ENCODE results near the gene STAB2. TPM values are rescaled to one million over a fixed set of nuclear protein-coding genes. Genes with fewer than 3 reads are reported as not detected.

The STAB2 gene
- total RNA-seq, 1 donor, result not detected

- Histone ChIP-seq H3K4me1 (ENCODE audit: insufficient read depth, low read length) (no peaks in the 10 kb centered on the region), H3K79me2 (ENCODE audit: insufficient read depth, low read length) (no peaks in the 10 kb centered on the region), H3K27me3 (ENCODE audit: insufficient read depth, low read length) (no peaks in the 10 kb centered on the region), H3K9me3 (ENCODE audit: low read depth, low read length) (no peaks in the 10 kb centered on the region), H2AFZ (ENCODE audit: low read length) (no peak overlapping the region), H3K4me3 (ENCODE audit: insufficient read depth, low read length) (no peak overlapping the region), H4K20me1 (ENCODE audit: insufficient read depth, low read length) (no peaks in the 10 kb centered on the region), H3K36me3 (ENCODE audit: insufficient read depth, low read length) (peaks cover 12% of the 10 kb centered on the region), H3K4me2 (ENCODE audit: insufficient read depth, low read length) (no peak overlapping the region), H3K27ac (ENCODE audit: low read depth, low read length) (no peak overlapping the region)
- DNase-seq (ENCODE audit: insufficient read length, low spot score, missing footprints), result no peak
- TF ChIP-seq CTCF (IDR thresholded peaks at IDR 0.05; ENCODE audit: extremely low read depth, low read depth, low read length), result no peak
Observed at GRCh38 chr12:103765322-103765721, 178.2 kb downstream of the STAB2 start.

- H3K79me2 ChIP-seq (ENCODE audit: insufficient read depth, low read length), result no peaks in the 10 kb centered on the region
- H4K20me1 ChIP-seq (ENCODE audit: insufficient read depth, low read length), result no peaks in the 10 kb centered on the region
- no peaks in the 10 kb centered on the region for H3K9me3 ChIP-seq (ENCODE audit: low read depth, low read length)
- no peak overlapping the region for H2AFZ ChIP-seq (ENCODE audit: low read length)
- no peak for TF ChIP-seq CTCF (IDR thresholded peaks at IDR 0.05; ENCODE audit: extremely low read depth, low read depth, low read length)
- no peak overlapping the region for H3K4me2 ChIP-seq (ENCODE audit: insufficient read depth, low read length)
- no peaks in the 10 kb centered on the region for H3K27me3 ChIP-seq (ENCODE audit: insufficient read depth, low read length)
- no peaks in the 10 kb centered on the region for H3K4me1 ChIP-seq (ENCODE audit: insufficient read depth, low read length)
- H3K36me3 ChIP-seq (ENCODE audit: insufficient read depth, low read length), result peaks cover 12% of the 10 kb centered on the region
- DNase-seq (ENCODE audit: insufficient read length, low spot score, missing footprints), result no peak
- H3K4me3 ChIP-seq (ENCODE audit: insufficient read depth, low read length), result no peak overlapping the region
- H3K27ac ChIP-seq (ENCODE audit: low read depth, low read length), result no peak overlapping the region
Observed at GRCh38 chr12:103766028-103766427, 179.0 kb downstream of the STAB2 start.

GRCh38 chr12:103768467-103769123 is 181.5 kb downstream of the STAB2 start:
- no peak for DNase-seq (ENCODE audit: insufficient read length, low spot score, missing footprints)
- no peaks in the 10 kb centered on the region for H3K79me2 ChIP-seq (ENCODE audit: insufficient read depth, low read length)
- H3K36me3 ChIP-seq (ENCODE audit: insufficient read depth, low read length), result peaks cover 12% of the 10 kb centered on the region
- no peak overlapping the region for H3K27ac ChIP-seq (ENCODE audit: low read depth, low read length)
- no peak overlapping the region for H3K4me3 ChIP-seq (ENCODE audit: insufficient read depth, low read length)
- H3K27me3 ChIP-seq (ENCODE audit: insufficient read depth, low read length), result no peaks in the 10 kb centered on the region
- H4K20me1 ChIP-seq (ENCODE audit: insufficient read depth, low read length), result no peaks in the 10 kb centered on the region
- no peaks in the 10 kb centered on the region for H3K4me1 ChIP-seq (ENCODE audit: insufficient read depth, low read length)
- H3K9me3 ChIP-seq (ENCODE audit: low read depth, low read length), result no peaks in the 10 kb centered on the region
- no peak overlapping the region for H2AFZ ChIP-seq (ENCODE audit: low read length)
- no peak overlapping the region for H3K4me2 ChIP-seq (ENCODE audit: insufficient read depth, low read length)
- TF ChIP-seq CTCF (IDR thresholded peaks at IDR 0.05; ENCODE audit: extremely low read depth, low read depth, low read length), result peak; percentile 5

GRCh38 chr12:103769240-103769945 is 182.3 kb downstream of the STAB2 start:
- Histone ChIP-seq H3K9me3 (ENCODE audit: low read depth, low read length) (no peaks in the 10 kb centered on the region), H4K20me1 (ENCODE audit: insufficient read depth, low read length) (no peaks in the 10 kb centered on the region), H3K4me1 (ENCODE audit: insufficient read depth, low read length) (no peaks in the 10 kb centered on the region), H3K27me3 (ENCODE audit: insufficient read depth, low read length) (no peaks in the 10 kb centered on the region), H3K36me3 (ENCODE audit: insufficient read depth, low read length) (peaks cover 12% of the 10 kb centered on the region), H3K4me3 (ENCODE audit: insufficient read depth, low read length) (no peak overlapping the region), H3K79me2 (ENCODE audit: insufficient read depth, low read length) (no peaks in the 10 kb centered on the region), H3K4me2 (ENCODE audit: insufficient read depth, low read length) (no peak overlapping the region), H2AFZ (ENCODE audit: low read length) (no peak overlapping the region), H3K27ac (ENCODE audit: low read depth, low read length) (no peak overlapping the region)
- DNase-seq (ENCODE audit: insufficient read length, low spot score, missing footprints), result no peak
- TF ChIP-seq CTCF (IDR thresholded peaks at IDR 0.05; ENCODE audit: extremely low read depth, low read depth, low read length), result no peak
